ENCODE data around the gene TMSB4X. TPM values are rescaled to one million over a fixed set of nuclear protein-coding genes. Genes with fewer than 3 reads are reported as not detected.

Gene TMSB4X
- total RNA-seq, 1 donor from 2014 or later = 2,924 TPM

DNA sequence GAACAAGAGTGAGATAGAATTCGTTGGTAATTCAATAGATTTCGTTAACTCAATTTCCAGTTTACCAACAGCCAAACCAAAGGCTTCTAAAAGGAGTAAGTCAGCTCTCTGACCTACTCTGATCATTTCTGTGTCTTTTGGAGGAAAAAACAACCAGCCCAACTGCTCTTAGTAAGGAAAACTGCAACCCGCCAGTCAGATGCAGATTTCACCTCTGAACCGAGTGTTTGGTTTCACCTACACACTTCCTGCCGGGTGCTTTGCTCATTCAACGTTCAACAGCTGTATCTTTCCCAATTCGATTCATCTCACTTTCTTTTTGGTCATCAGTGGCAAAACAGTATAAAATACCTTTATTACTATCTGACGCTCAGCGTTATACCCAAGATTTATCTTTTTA, 24.5 kb downstream of the TMSB4X start:
- no peaks in the 10 kb centered on the region for H3K9me3 Mint-ChIP-seq (ENCODE audit: unreplicated experiment)
- H3K4me3 Mint-ChIP-seq (ENCODE audit: unreplicated experiment) = no peak overlapping the region
- peaks cover 26% of the 10 kb centered on the region for H3K4me1 Mint-ChIP-seq (ENCODE audit: unreplicated experiment)
- DNase-seq (ENCODE audit: extremely low spot score, unreplicated experiment) = no peak
- TF ChIP-seq, protein P1, sequence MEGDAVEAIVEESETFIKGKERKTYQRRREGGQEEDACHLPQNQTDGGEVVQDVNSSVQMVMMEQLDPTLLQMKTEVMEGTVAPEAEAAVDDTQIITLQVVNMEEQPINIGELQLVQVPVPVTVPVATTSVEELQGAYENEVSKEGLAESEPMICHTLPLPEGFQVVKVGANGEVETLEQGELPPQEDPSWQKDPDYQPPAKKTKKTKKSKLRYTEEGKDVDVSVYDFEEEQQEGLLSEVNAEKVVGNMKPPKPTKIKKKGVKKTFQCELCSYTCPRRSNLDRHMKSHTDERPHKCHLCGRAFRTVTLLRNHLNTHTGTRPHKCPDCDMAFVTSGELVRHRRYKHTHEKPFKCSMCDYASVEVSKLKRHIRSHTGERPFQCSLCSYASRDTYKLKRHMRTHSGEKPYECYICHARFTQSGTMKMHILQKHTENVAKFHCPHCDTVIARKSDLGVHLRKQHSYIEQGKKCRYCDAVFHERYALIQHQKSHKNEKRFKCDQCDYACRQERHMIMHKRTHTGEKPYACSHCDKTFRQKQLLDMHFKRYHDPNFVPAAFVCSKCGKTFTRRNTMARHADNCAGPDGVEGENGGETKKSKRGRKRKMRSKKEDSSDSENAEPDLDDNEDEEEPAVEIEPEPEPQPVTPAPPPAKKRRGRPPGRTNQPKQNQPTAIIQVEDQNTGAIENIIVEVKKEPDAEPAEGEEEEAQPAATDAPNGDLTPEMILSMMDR (IDR thresholded peaks at IDR 0.05) = no peak
- no peaks in the 10 kb centered on the region for H3K27me3 Mint-ChIP-seq (ENCODE audit: unreplicated experiment)
- no peak overlapping the region for H3K27ac Mint-ChIP-seq (ENCODE audit: unreplicated experiment)
- H3K36me3 Mint-ChIP-seq (ENCODE audit: unreplicated experiment) = no peaks in the 10 kb centered on the region

DNA sequence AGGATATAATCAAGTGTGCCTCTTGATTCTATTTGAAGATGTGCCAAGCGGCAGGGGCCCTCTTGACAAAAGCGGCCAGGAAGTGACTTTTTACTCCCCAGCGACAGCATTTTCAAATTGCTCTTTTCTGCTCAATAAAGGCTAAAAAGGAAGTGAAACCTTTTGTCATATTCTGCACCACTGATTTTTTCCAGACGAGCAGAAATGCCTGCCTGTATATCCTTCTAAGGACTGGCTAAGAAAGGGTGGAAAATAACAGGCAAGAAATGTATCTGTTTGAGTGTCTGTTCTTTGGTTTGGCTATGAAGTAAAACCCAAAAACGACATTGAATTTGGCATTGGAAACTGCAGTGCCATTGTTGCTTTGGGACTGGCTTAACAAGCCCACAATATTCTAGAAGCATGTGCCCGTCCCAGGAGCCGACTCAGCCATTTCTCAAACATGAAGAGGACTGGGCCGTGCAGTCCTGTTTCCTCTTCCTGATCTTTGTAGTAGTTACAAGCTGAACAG, 25.4 kb downstream of the TMSB4X start:
- Mint-ChIP-seq H3K27ac (ENCODE audit: unreplicated experiment) (peak overlapping the region; percentile 64), H3K27me3 (ENCODE audit: unreplicated experiment) (no peaks in the 10 kb centered on the region), H3K4me3 (ENCODE audit: unreplicated experiment) (no peak overlapping the region), H3K36me3 (ENCODE audit: unreplicated experiment) (no peaks in the 10 kb centered on the region), H3K4me1 (ENCODE audit: unreplicated experiment) (peaks cover 26% of the 10 kb centered on the region), H3K9me3 (ENCODE audit: unreplicated experiment) (no peaks in the 10 kb centered on the region)
- DNase-seq (ENCODE audit: extremely low spot score, unreplicated experiment) = no peak
- TF ChIP-seq, protein P1 (IDR thresholded peaks at IDR 0.05) = no peak

DNA sequence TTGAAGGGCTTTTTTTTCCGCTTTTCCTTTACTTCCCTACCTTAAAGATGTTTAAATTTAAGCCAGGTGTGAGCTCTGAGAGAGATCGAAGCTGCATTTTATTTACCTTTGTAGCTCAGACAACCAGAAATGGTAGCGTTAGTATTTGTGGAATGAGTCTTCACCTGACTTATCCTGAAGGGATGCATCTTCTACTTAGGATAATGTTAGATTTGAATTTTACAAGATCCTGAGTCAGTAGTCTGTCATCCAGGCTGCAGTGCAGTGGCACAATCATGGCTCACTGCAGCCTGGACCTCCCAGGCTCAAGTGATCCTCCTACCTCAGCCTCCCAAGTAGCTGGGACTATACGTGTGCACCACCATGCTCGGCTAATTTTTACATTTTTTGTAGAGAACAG, 26.2 kb downstream of the TMSB4X start:
- Mint-ChIP-seq H3K4me1 (ENCODE audit: unreplicated experiment) (peaks cover 31% of the 10 kb centered on the region), H3K4me3 (ENCODE audit: unreplicated experiment) (no peak overlapping the region), H3K27me3 (ENCODE audit: unreplicated experiment) (no peaks in the 10 kb centered on the region), H3K9me3 (ENCODE audit: unreplicated experiment) (no peaks in the 10 kb centered on the region), H3K27ac (ENCODE audit: unreplicated experiment) (no peak overlapping the region), H3K36me3 (ENCODE audit: unreplicated experiment) (no peaks in the 10 kb centered on the region)
- TF ChIP-seq, protein P1 (IDR thresholded peaks at IDR 0.05) = no peak
- no peak for DNase-seq (ENCODE audit: extremely low spot score, unreplicated experiment)

DNA sequence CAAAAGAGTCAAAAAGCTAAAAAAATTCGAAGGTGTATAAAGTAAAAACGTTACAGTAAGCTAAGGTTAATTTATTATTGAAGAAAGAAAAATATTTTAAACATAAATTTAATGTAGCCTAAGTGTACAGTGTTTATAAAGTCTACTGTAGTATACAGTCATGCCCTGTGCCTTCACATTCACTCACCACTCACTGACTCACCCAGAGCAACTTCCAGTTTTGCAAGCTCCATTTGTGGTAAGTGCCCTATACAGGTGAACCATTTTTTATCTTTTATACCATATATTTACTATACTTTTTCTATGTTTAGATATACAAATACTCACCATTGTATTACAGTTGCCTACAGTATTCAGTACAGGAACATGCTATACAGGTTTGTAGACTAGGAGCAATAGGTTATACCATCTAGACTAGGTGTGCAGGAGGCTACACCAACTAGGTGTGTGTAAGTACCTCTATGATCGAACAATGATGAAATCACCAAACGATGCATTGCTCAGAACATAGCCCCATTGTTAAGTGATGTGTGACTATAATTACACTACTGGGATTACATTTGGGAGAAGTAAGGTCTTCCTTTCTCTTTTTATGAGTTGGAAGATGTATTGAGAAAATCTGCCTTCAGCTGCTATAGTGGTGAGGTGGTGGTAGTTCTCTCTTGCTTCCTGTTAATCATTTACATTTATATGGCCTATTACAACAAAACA, 27.2 kb downstream of the TMSB4X start:
- no peak for DNase-seq (ENCODE audit: extremely low spot score, unreplicated experiment)
- H3K4me1 Mint-ChIP-seq (ENCODE audit: unreplicated experiment) = peaks cover 40% of the 10 kb centered on the region
- H3K27ac Mint-ChIP-seq (ENCODE audit: unreplicated experiment) = no peak overlapping the region
- TF ChIP-seq, protein P1 (IDR thresholded peaks at IDR 0.05) = no peak
- H3K36me3 Mint-ChIP-seq (ENCODE audit: unreplicated experiment) = no peaks in the 10 kb centered on the region
- no peaks in the 10 kb centered on the region for H3K9me3 Mint-ChIP-seq (ENCODE audit: unreplicated experiment)
- H3K27me3 Mint-ChIP-seq (ENCODE audit: unreplicated experiment) = no peaks in the 10 kb centered on the region
- H3K4me3 Mint-ChIP-seq (ENCODE audit: unreplicated experiment) = no peak overlapping the region

DNA sequence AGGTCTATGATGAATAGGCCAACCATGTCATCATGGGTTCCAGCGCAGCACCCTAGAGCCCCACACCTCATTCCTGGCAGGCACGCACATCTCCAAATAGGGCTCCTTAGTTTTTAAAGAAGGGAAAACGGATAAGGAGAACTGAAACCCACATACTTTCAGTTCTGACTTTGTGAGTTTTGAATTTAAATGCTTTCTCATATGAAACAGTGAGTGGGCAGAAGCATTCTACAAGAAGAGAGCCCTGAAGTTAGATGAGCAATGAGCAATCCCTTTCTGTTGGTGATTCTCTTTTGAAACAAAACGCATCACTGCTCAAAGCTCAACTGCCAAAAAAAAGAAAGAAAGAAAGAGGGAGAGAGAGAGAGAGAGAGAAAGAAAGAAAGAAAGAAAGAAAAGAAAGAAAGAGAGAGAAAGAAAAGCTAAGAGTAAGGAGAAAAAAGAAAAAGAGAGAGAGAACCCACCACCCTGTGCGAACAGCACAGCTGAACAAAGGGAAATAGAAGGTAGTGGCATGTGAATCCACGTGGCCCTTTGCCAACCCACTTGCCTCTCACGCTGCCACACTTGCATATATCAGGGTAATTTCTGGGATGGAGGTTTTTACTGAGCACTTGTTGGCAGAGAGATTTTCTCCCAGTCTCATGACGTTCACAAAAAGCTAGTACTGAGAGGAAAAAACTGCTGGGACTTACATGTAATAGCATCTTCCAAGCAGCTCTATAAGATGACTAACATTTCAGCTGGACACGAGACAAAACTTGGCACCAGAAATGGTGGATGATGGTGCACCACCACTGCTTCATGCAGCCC, 31.0 kb downstream of the TMSB4X start:
- no peak for DNase-seq (ENCODE audit: extremely low spot score, unreplicated experiment)

More for the DNA sequence above, 31.0 kb downstream of the TMSB4X start:
- Mint-ChIP-seq H3K9me3 (ENCODE audit: unreplicated experiment) (no peaks in the 10 kb centered on the region), H3K27ac (ENCODE audit: unreplicated experiment) (peak overlapping the region; percentile 76), H3K27me3 (ENCODE audit: unreplicated experiment) (no peaks in the 10 kb centered on the region), H3K36me3 (ENCODE audit: unreplicated experiment) (no peaks in the 10 kb centered on the region), H3K4me3 (ENCODE audit: unreplicated experiment) (no peak overlapping the region), H3K4me1 (ENCODE audit: unreplicated experiment) (peaks cover 44% of the 10 kb centered on the region)
- TF ChIP-seq, protein P1 (IDR thresholded peaks at IDR 0.05) = no peak

Data from osteocyte (in vitro differentiated cells).